IPS DF 4.7 (cell line): ENCODE measurements around the gene HDAC3.
A peak's percentile ranks its signal among the peaks of the same experiment; 100 is the strongest.
"Not testable (repeated sequence)": the region's sequence is repeated elsewhere in the genome, so short reads cannot be mapped to it uniquely, and the experiment has no call there.

ENCODE experiments used
- DNase-seq: peaks from one replicate; pipeline ENCODE4 v3.0.0-alpha.2; 2013; ENCODE audit warnings: low spot score; ENCODE audit errors: extremely low read depth

Gene HDAC3

GRCh38 chr5:141635646-141636045, 1.0 kb downstream of the HDAC3 start:
- DNase-seq, result no peak

DNA sequence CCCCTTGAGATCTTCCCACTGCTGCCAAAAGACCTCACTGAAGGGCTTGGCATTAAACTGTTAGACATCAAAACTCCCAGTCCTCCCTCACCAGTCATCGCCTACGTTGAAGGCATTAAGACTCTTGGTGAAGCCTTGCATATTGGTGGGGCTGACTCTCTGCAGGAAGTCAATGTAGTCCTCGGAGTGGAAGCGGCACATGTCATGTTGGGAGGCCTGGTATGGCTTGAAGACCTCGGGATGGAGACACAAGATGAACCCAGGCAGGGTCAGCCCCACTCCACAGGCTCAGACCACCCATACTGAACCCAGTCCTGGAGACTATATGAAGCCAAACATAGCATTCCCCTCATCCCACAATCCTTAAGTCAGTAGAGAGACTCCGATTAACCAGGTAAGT, 1.9 kb downstream of the HDAC3 start:
- no peak for DNase-seq

DNA sequence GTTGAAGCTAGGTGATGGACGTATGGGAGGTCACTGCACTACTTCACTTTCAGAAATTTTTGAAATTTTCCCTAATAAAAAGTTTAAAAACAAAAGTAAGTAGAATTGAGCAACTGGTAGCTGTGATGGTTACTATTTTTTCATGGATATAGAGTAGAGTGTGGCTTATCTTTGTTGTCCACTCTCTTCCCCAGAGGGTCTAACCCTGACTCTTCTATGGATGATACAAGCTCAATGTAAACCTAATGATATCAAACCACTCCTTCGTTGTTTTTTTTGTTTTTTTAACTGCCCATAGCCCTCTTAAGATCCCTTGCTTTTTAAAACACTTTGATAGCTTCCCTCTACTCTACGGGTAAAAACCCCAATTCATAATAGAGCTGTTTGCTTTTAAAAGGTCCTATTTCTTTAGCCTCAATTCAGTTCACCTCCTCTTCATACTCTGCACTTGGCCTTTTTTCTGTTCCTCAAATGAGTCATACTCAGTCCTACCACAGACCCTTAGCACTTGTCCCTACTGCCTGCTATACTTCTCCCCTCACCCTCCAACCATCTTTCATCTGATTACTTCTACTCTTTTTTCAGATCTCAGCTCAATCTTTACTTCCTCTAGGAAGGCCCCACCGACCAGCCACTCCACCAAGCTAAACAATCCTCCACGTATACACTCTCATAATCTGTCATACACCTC, 2.6 kb downstream of the HDAC3 start:
- DNase-seq, result no peak

DNA sequence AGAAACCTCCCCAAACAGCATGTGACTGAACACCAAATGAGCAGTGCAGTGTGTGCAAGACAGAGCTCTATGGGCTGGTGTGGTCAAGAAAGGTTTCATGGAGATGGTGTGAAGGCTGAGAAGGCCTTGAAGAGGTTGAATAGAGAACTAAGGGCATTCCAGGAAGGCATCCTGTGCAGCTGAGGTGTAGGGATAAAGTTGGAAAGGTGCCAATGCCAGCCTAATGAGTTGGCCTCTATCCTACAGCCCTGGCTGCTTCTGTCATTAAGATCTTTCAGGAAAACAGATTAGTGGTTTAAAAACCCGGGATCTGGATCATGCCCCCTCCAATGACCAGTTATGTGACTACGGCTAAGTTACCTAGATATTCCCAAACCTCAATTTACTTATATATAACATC, 4.0 kb downstream of the HDAC3 start:
- DNase-seq, result no peak

DNA sequence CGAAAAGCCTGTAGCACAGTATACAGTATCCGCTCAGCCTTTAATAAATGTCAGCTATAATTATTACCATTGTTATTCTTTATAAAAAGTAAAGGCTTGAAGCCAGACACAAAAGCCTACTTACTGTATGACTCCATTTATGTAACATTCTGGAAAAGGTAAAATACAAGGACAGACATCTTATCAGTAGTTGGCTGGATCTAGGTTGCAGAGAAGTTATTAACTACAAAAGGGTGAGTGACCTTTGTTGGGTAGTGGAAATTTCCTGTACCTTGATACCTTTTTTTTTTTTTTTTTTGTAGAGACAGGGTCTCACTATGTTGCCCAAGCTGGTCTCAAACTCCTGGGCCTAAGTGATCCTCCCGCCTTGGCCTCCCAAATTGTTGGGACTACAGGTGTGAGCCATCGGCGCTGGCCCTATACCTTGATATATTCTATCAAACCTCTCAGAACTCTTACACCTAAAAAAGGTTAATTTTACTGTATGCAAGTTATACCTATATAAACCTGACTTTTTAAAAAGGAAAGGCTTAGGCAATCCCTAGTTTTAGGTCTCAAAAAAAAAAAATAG, 6.0 kb downstream of the HDAC3 start:
- no peak for DNase-seq

GRCh38 chr5:141628175-141628788, 8.4 kb downstream of the HDAC3 start:
- no peak for DNase-seq

DNA sequence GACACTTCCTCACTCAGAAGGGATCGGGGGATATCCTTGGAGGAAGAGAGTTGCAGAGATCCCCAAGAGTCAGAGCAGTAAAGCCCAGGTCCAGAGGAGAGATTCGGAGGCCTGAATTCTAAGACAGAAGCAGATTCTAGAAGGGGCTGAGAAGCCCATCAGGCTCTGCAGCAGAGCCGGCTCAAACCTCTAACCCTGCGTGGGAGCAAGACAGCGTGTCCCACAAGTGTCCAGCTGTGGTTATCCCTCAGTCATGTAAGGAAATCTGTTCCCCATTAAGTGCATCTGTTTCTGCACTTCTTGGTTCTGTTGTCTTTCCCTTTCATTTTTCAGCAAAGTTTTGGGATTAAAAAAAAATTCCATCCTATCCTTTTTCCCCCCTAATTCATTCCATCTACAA, 13.0 kb downstream of the HDAC3 start:
- DNase-seq, result no peak

GRCh38 chr5:141623186-141623585, 13.5 kb downstream of the HDAC3 start:
- DNase-seq, result no peak

GRCh38 chr5:141618804-141619554, 17.7 kb downstream of the HDAC3 start, which contains the start of gene DIAPH1:
DIAPH1 (minus strand) TSS chr5:141619000; CDS start chr5:141618914, 86 bp downstream.
- peak; percentile 72 for DNase-seq

DNA sequence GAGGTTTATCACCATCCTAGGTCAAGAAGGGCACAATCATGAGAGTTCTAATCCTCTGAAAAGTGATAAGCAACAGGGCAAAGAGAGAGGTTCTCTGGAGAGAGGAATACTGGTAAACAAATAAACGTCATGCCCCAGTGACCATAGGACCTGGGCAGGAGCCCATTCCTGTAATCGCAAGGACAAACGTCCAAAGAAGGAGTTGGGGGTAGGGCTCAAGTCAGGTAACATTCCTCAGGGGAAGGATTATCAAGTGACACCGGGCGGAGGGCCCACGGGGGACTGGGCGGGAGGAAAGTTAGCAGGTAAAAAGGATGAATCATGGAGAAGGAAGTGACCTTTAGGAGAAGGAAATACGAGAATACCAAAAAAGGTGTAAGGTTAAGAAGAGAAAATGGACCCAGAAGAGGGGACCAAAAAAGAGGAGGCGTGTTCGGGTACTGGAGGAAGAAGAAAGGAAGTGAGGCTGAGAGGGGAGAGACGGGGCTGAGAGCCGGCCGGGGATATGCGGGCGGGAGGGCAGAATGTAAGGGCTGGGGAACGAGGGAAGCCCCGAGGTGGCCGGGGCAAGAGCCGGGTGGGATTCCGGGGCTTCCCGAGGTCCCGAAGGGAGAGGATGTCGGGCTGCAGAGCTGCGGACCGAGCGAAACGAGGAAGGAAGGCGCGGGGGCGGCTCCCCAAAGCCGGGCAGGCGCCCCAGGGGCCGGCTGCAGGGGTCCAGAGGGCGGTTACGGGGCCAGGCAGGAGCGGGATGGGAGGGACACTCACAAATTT, 18.4 kb downstream of the HDAC3 start:
- no peak for DNase-seq

- no peak for DNase-seq
Observed at GRCh38 chr5:141617682-141618029, 19.0 kb downstream of the HDAC3 start.

DNA sequence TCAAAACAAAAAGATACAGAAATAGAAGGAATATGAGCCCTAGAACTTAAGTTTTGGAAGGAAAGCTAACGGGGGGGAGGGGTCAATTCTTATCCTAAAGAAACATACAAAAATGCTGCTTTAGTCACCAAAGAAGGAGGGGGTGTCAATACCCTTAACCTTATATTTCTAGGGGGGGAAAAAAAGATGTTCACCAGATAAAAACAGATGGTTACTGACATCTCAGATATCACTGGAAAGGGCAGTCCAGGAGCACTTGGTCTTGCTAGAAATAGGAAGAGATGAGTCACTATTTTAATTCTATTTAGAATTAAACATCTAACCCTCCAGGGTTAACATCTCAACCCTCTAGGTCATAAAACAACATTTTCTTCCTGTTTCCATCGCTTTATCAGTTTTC, 19.5 kb downstream of the HDAC3 start:
- DNase-seq, result no peak

DNA sequence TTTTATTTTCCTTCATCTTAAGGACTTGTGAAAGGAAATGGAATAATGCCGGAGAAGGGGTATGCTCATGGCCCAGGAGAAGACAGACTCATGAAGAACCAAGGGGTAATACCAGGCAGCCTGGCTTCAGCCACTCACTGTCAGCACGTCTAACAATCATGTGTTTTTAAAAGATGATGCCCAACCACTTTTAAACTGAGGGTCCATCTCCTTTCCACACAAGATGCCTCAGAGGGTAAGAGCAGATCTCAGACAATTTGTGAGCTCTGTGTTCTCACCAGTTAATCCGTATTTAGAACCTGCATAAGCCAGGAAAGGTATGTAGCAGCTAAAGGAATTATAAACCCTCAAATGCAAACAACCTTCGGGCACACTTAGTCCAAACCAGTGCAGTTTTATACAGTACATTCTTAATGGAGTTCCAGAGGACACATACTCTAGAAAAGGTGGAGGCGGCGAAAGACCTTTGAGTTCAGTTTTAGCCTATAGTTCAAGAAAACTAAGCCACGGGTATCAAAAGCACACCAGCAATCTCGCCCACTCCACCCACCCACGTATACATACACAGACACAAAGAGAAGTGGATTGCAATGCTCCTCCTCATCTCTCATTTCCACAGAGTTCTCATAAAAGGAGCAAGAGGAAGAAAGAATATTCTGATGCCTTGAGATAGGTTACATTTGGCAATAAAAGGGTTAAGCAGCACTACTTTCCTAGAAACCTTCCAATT, 20.5 kb downstream of the HDAC3 start:
- no peak for DNase-seq

DNA sequence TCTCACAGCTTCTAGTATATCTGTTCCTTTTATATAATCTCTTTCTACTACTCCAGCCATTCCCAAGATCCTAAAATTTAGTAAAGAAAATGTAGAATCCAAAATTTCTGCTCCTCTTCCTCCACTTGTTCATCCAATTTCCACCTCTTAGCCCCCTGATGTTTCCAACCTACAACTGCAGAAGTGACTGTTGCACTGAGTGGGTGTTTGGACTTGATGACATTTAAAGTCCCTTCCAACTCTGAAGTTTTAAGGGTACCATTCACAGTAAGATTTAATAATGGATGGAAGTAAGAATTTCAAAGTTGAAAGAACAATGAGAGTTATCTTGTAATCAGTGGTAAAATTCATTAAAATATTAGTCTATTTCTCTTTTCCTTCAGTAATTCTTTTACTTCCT, 23.3 kb downstream of the HDAC3 start:
- no peak for DNase-seq

DNA sequence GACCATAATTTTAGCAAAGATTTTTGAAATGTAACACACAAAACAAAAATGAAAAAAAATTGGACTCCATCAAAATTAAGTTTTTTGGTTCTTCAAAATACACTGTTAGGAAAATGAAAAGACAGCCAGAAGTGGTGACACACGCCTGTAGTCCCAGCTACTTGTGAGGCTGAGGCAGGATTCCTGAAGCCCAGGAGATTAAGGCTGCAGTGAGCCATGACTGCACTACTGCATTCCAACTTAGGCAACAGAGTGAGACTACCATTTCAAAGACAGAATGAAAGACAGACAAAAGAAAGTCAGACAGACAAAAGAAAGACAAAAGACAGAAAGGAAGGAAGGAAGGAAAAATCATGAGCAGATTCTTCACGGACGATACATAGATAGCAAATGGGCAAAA, 25.4 kb downstream of the HDAC3 start:
- no peak for DNase-seq

DNA sequence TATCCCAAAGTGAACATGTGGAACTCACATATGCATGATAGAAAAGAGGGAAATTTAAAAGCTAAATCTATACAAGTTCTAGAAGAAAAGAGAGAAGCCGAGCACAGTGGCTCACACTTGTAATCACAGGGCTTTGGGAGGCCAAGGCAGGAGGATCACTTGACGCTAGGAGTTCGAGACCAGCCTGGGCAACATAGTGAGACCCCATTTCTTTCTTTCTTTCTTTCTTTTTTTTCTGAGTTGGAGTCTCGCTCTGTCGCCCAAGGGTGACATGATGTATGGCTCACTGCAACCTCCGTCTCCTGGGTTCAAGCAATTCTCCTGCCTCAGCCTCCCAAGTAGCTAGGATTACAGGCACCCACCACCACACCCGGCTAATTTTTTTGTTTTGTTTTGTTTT, 26.7 kb downstream of the HDAC3 start:
- not testable (repeated sequence) for DNase-seq

DNA sequence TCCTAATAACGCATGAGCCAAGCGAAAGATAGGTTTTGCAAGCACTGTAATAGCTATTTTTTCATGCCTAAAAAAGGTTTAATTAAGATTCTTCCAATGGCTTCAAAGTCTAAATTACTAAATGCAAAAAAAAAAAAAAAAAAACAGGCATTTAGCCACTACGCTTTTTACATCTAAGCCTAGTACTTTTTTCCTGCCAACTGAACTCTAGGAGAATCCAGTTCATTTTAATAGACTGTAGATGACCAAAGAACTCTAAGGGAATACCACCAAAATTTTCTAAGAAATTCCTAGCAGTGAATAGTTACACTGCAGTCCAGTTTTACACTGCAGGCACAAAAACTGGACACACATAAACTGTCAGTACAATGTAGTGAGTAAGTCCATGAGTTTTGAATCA, 27.6 kb downstream of the HDAC3 start:
- DNase-seq, result no peak

- DNase-seq, result no peak
Observed at GRCh38 chr5:141608557-141608956, 28.1 kb downstream of the HDAC3 start.

- no peak for DNase-seq
Observed at GRCh38 chr5:141608046-141608445, 28.6 kb downstream of the HDAC3 start.

GRCh38 chr5:141605523-141606277, 30.9 kb downstream of the HDAC3 start:
- DNase-seq, result no peak
